HEK293 (cell line): ENCODE data around the gene OR2A12.
"Not testable (repeated sequence)": the region's sequence is repeated elsewhere in the genome, so short reads cannot be mapped to it uniquely, and the experiment has no call there.

Source experiments
- CTCF ChIA-PET: fragments of 350-600 bp; formaldehyde crosslinking; extraction: SDS; loops from one replicate; lab custom pipeline; 2021; ENCODE audit warnings: antibody characterized with exemption; lab: Yijun Ruan, JAX
- POLR2A ChIA-PET: fragments of 300-600 bp; formaldehyde crosslinking; extraction: SDS; loops from one replicate; lab custom pipeline; 2020; ENCODE audit warnings: antibody characterized with exemption, inconsistent platforms; lab: Yijun Ruan, JAX
- H3K27ac ChIP-seq: fragments of 200-500 bp; sonication (Bioruptor generic); 2 replicates; pipeline ENCODE4 v1.5.1; 2014; ENCODE audit warnings: low read depth, low read length, control low read depth, inconsistent platforms; ENCODE audit errors: extremely low read depth
- H3K36me3 ChIP-seq, 2 experiments: fragments of 200-500 bp in 1 of 2; sonication (Bioruptor generic) in 1 of 2; 1 replicate in 1 of 2; 2 replicates in 1 of 2; pipeline ENCODE4 v1.5.1; 2014 to 2017; ENCODE audit warnings: inconsistent platforms in 2 of 2, low read length in 2 of 2; ENCODE audit not compliant: control insufficient read depth in 2 of 2, insufficient read depth in 1 of 2
- H3K4me1 ChIP-seq: fragments of 200-500 bp; sonication (Bioruptor generic); 2 replicates; pipeline ENCODE4 v1.5.1; 2014; ENCODE audit warnings: mild to moderate bottlenecking, low read length, inconsistent platforms; ENCODE audit not compliant: control insufficient read depth, insufficient read depth
- H3K4me3 ChIP-seq: 2 replicates; pipeline ENCODE4 v1.5.1; 2011; ENCODE audit warnings: low read depth, mild to moderate bottlenecking, control low read depth, low read length, moderate library complexity
- H3K9me3 ChIP-seq: fragments of 200-500 bp; sonication (Bioruptor generic); 2 replicates; pipeline ENCODE4 v1.5.1; 2014; ENCODE audit warnings: low read depth, low read length, inconsistent platforms; ENCODE audit not compliant: control insufficient read depth, insufficient read depth
- BCL11B ChIP-seq: fragments of 450-650 bp; formaldehyde crosslinking; IDR thresholded peaks from 2 replicates; pipeline ENCODE4 v1.5.1; 2016; ENCODE audit warnings: low read depth, missing biosample characterization, missing genetic modification characterization
- GLIS2 ChIP-seq: fragments of 450-650 bp; formaldehyde crosslinking; IDR thresholded peaks from 2 replicates; pipeline ENCODE4 v1.5.1; 2016; ENCODE audit warnings: missing biosample characterization, missing genetic modification characterization
- IKZF3 ChIP-seq: fragments of 450-650 bp; IDR thresholded peaks from 2 replicates; pipeline ENCODE4 v1.5.0; 2018; ENCODE audit warnings: missing biosample characterization, mild to moderate bottlenecking, missing genetic modification characterization, moderate library complexity
- OSR2 ChIP-seq: fragments of 450-650 bp; formaldehyde crosslinking; IDR thresholded peaks from 2 replicates; pipeline ENCODE4 v1.5.1; 2016; ENCODE audit warnings: missing biosample characterization, missing genetic modification characterization
- REPIN1 ChIP-seq: fragments of 450-650 bp; formaldehyde crosslinking; IDR thresholded peaks from 2 replicates; pipeline ENCODE4 v1.5.1; 2017; ENCODE audit warnings: missing biosample characterization, missing genetic modification characterization, low read depth
- ZNF155 ChIP-seq: fragments of 450-650 bp; formaldehyde crosslinking; IDR thresholded peaks from 2 replicates; pipeline ENCODE4 v1.5.1; 2016; ENCODE audit warnings: missing biosample characterization, missing genetic modification characterization
- ZNF157 ChIP-seq: fragments of 450-650 bp; formaldehyde crosslinking; IDR thresholded peaks from 2 replicates; pipeline ENCODE4 v1.5.1; 2016; ENCODE audit warnings: missing biosample characterization, missing genetic modification characterization
- ZNF23 ChIP-seq: fragments of 450-650 bp; formaldehyde crosslinking; IDR thresholded peaks from 2 replicates; pipeline ENCODE4 v1.5.1; 2016; ENCODE audit warnings: missing biosample characterization, missing genetic modification characterization, borderline replicate concordance
- ZNF239 ChIP-seq: fragments of 450-650 bp; formaldehyde crosslinking; IDR thresholded peaks from 2 replicates; pipeline ENCODE4 v1.5.1; 2016; ENCODE audit warnings: missing biosample characterization, missing genetic modification characterization
- ZNF433 ChIP-seq: fragments of 450-650 bp; formaldehyde crosslinking; IDR thresholded peaks from 2 replicates; pipeline ENCODE4 v1.5.1; 2016; ENCODE audit warnings: missing biosample characterization, missing genetic modification characterization, low read depth
- ZNF473 ChIP-seq: fragments of 450-650 bp; formaldehyde crosslinking; IDR thresholded peaks from 2 replicates; pipeline ENCODE4 v1.5.1; 2017; ENCODE audit warnings: missing biosample characterization, missing genetic modification characterization
- ZNF48 ChIP-seq: fragments of 450-650 bp; formaldehyde crosslinking; IDR thresholded peaks from 2 replicates; pipeline ENCODE4 v1.5.1; 2016; ENCODE audit warnings: missing biosample characterization, missing genetic modification characterization
- ZNF529 ChIP-seq: fragments of 450-650 bp; formaldehyde crosslinking; IDR thresholded peaks from 2 replicates; pipeline ENCODE4 v1.5.1; 2017; ENCODE audit warnings: missing genetic modification characterization, missing biosample characterization; ENCODE audit not compliant: insufficient replicate concordance
- ZNF610 ChIP-seq: fragments of 450-650 bp; formaldehyde crosslinking; IDR thresholded peaks from 2 replicates; pipeline ENCODE4 v1.5.1; 2016; ENCODE audit warnings: missing biosample characterization, missing genetic modification characterization, borderline replicate concordance
- ZNF621 ChIP-seq: fragments of 450-650 bp; formaldehyde crosslinking; IDR thresholded peaks from 2 replicates; pipeline ENCODE4 v1.5.1; 2017; ENCODE audit warnings: missing biosample characterization, missing genetic modification characterization
- ZNF664 ChIP-seq: fragments of 450-650 bp; formaldehyde crosslinking; IDR thresholded peaks from 2 replicates; pipeline ENCODE4 v1.5.1; 2016; ENCODE audit warnings: missing biosample characterization, missing genetic modification characterization
- ZXDB ChIP-seq: fragments of 450-650 bp; formaldehyde crosslinking; IDR thresholded peaks from 2 replicates; pipeline ENCODE4 v1.5.1; 2016; ENCODE audit warnings: missing biosample characterization, missing genetic modification characterization
- TF ChIP-seq, protein P1 (sequence below): fragments of 450-650 bp; formaldehyde crosslinking; IDR thresholded peaks from 2 replicates; pipeline ENCODE4 v1.5.1; 2016; ENCODE audit warnings: missing biosample characterization, missing genetic modification characterization, borderline replicate concordance
- TF ChIP-seq, protein P2 (sequence below): fragments of 450-650 bp; formaldehyde crosslinking; IDR thresholded peaks from 2 replicates; pipeline ENCODE4 v1.5.1; 2016; ENCODE audit warnings: missing biosample characterization, missing genetic modification characterization
- TF ChIP-seq, protein P3 (sequence below): fragments of 450-650 bp; formaldehyde crosslinking; IDR thresholded peaks from 2 replicates; pipeline ENCODE4 v1.5.1; 2017; ENCODE audit warnings: missing biosample characterization, missing genetic modification characterization

OR2A12 gene

DNA sequence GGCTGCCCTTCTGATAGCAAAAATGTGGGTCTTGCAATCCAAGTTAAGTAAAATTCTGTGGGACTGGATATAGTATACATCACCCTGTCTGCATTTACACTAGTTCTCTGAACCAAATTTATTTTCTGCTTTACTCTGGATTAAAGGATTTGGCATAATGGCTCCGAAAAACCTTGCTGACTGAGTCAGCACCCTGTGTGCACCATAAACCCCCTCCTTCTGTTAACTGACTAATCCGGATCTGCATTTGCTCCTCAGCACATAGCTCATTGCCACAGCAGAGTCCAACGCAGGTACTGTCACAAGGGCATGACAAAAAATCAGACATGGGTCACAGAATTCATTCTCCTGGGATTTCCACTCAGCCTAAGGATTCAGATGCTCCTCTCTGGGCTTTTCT is 36.0 kb upstream of the OR2A12 start:
- Histone ChIP-seq H3K36me3 (no peaks in the 10 kb centered on the region), H3K4me1 (no peaks in the 10 kb centered on the region), H3K4me3 (no peak overlapping the region), H3K9me3 (no peaks in the 10 kb centered on the region), H3K27ac (no peak overlapping the region)
- TF ChIP-seq ZNF155 (tag by site-specific recombination), result no peak
- no peak for TF ChIP-seq ZNF433 (tag by site-specific recombination)
- ChIA-PET POLR2A (no interaction called here), CTCF (interaction anchor here (1.0 kb wide), 1 partner anchor 18 kb away, joined by 4 read pairs; no protein-coding TSS in a partner anchor)

DNA sequence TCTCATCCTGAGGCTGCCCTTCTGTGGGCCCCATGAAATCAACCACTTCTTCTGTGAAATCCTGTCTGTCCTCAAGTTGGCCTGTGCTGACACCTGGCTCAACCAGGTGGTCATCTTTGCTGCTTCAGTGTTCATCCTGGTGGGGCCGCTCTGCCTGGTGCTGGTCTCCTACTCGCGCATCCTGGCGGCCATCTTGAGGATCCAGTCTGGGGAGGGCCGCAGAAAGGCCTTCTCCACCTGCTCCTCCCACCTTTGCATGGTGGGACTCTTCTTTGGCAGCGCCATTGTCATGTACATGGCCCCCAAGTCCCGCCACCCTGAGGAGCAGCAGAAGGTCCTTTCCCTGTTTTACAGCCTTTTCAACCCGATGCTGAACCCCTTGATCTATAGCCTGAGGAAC is 35.2 kb upstream of the OR2A12 start:
- H3K9me3 ChIP-seq, H3K36me3 ChIP-seq, CTCF ChIA-PET, POLR2A ChIA-PET, H3K27ac ChIP-seq, H3K4me1 ChIP-seq, H3K4me3 ChIP-seq: not testable (repeated sequence)

DNA sequence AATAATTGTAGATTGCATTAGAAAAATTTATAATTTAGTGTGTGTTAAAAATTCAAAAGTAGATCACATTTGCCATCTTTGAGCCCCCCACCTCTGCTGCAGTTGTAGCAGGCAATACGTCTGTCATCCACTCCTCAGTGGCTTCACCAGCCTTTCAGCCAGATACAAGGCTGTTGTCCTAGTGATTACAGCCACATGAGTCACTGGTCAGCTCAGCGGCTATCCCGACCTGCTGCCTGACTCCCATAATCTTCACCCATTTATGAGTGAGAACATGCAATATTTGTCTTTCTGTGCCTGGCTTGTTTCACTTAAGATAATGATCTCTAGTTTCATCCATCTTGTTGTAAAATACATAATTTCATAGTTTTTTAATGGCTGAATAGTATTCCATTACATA is 28.1 kb upstream of the OR2A12 start:
- Histone ChIP-seq H3K27ac (no peak overlapping the region), H3K4me3 (no peak overlapping the region), H3K36me3 (no peaks in the 10 kb centered on the region), H3K9me3 (no peaks in the 10 kb centered on the region), H3K4me1 (no peaks in the 10 kb centered on the region)
- no peak for TF ChIP-seq BCL11B (tag by site-specific recombination)
- TF ChIP-seq GLIS2, result no peak
- TF ChIP-seq ZNF621, result no peak
- no peak for TF ChIP-seq IKZF3
- TF ChIP-seq ZNF473 (tag by site-specific recombination), result no peak
- TF ChIP-seq ZNF239 (tag by site-specific recombination), result no peak
- no peak for TF ChIP-seq OSR2 (tag by site-specific recombination)
- TF ChIP-seq ZXDB (tag by site-specific recombination), result no peak
- TF ChIP-seq, protein P1, sequence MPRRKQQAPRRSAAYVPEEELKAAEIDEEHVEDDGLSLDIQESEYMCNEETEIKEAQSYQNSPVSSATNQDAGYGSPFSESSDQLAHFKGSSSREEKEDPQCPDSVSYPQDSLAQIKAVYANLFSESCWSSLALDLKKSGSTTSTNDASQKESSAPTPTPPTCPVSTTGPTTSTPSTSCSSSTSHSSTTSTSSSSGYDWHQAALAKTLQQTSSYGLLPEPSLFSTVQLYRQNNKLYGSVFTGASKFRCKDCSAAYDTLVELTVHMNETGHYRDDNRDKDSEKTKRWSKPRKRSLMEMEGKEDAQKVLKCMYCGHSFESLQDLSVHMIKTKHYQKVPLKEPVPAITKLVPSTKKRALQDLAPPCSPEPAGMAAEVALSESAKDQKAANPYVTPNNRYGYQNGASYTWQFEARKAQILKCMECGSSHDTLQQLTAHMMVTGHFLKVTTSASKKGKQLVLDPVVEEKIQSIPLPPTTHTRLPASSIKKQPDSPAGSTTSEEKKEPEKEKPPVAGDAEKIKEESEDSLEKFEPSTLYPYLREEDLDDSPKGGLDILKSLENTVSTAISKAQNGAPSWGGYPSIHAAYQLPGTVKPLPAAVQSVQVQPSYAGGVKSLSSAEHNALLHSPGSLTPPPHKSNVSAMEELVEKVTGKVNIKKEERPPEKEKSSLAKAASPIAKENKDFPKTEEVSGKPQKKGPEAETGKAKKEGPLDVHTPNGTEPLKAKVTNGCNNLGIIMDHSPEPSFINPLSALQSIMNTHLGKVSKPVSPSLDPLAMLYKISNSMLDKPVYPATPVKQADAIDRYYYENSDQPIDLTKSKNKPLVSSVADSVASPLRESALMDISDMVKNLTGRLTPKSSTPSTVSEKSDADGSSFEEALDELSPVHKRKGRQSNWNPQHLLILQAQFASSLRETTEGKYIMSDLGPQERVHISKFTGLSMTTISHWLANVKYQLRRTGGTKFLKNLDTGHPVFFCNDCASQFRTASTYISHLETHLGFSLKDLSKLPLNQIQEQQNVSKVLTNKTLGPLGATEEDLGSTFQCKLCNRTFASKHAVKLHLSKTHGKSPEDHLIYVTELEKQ, result no peak
- TF ChIP-seq ZNF610, result no peak
- no peak for TF ChIP-seq ZNF23 (tag by site-specific recombination)
- no peak for TF ChIP-seq ZNF48 (tag by site-specific recombination)
- no peak for TF ChIP-seq ZNF664 (tag by site-specific recombination)
- TF ChIP-seq, protein P2, sequence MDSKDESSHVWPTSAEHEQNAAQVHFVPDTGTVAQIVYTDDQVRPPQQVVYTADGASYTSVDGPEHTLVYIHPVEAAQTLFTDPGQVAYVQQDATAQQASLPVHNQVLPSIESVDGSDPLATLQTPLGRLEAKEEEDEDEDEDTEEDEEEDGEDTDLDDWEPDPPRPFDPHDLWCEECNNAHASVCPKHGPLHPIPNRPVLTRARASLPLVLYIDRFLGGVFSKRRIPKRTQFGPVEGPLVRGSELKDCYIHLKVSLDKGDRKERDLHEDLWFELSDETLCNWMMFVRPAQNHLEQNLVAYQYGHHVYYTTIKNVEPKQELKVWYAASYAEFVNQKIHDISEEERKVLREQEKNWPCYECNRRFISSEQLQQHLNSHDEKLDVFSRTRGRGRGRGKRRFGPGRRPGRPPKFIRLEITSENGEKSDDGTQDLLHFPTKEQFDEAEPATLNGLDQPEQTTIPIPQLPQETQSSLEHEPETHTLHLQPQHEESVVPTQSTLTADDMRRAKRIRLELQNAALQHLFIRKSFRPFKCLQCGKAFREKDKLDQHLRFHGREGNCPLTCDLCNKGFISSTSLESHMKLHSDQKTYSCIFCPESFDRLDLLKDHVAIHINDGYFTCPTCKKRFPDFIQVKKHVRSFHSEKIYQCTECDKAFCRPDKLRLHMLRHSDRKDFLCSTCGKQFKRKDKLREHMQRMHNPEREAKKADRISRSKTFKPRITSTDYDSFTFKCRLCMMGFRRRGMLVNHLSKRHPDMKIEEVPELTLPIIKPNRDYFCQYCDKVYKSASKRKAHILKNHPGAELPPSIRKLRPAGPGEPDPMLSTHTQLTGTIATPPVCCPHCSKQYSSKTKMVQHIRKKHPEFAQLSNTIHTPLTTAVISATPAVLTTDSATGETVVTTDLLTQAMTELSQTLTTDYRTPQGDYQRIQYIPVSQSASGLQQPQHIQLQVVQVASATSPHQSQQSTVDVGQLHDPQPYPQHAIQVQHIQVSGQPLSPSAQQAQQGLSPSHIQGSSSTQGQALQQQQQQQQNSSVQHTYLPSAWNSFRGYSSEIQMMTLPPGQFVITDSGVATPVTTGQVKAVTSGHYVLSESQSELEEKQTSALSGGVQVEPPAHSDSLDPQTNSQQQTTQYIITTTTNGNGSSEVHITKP (tag by site-specific recombination), result no peak
- no peak for TF ChIP-seq REPIN1 (tag by site-specific recombination)
- TF ChIP-seq, protein P3, sequence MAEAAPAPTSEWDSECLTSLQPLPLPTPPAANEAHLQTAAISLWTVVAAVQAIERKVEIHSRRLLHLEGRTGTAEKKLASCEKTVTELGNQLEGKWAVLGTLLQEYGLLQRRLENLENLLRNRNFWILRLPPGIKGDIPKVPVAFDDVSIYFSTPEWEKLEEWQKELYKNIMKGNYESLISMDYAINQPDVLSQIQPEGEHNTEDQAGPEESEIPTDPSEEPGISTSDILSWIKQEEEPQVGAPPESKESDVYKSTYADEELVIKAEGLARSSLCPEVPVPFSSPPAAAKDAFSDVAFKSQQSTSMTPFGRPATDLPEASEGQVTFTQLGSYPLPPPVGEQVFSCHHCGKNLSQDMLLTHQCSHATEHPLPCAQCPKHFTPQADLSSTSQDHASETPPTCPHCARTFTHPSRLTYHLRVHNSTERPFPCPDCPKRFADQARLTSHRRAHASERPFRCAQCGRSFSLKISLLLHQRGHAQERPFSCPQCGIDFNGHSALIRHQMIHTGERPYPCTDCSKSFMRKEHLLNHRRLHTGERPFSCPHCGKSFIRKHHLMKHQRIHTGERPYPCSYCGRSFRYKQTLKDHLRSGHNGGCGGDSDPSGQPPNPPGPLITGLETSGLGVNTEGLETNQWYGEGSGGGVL, result no peak
- no peak for TF ChIP-seq ZNF529
- no peak for TF ChIP-seq ZNF157 (tag by site-specific recombination)
- ChIA-PET POLR2A (no interaction called here), CTCF (no interaction called here)
